GM12878 (cell line): ENCODE data around the gene GAPT. TPM values are rescaled to one million over a fixed set of nuclear protein-coding genes. Genes with fewer than 3 reads are reported as not detected.

Experiments used
- ATAC-seq: fragments of 200-7000 bp; cut with Tn5 transposase; 3 replicates; pipeline ENCODE4 v1.9.1; 2020; ENCODE audit warnings: mild to moderate bottlenecking, moderate library complexity
- BruUV-seq: library from RNA; stranded (reverse); fragments of 400-500 nt; replicated peaks from 2 replicates; lab custom pipeline; 2021; lab: Mats Ljungman, UMichigan
- CTCF ChIA-PET: fragments of 300-600 bp; sonication (Branson Sonifier 250); formaldehyde crosslinking; extraction: SDS; loops from one replicate; lab custom pipeline; 2021; ENCODE audit warnings: inconsistent platforms; lab: Yijun Ruan, JAX
- POLR2A ChIA-PET: fragments of 350-600 bp; formaldehyde crosslinking; extraction: SDS; loops from one replicate; lab custom pipeline; 2021; ENCODE audit warnings: inconsistent platforms; lab: Charles Lee
- RAD21 ChIA-PET: fragments of 300-600 bp; sonication (Branson Sonifier 250); formaldehyde crosslinking; loops from one replicate; lab custom pipeline; 2023; ENCODE audit warnings: antibody characterized with exemption; ENCODE audit not compliant: unreplicated experiment; lab: Charles Lee
- SMC1A ChIA-PET: fragments of 300-600 bp; sonication (Branson Sonifier 250); formaldehyde crosslinking; loops from one replicate; lab custom pipeline; 2023; ENCODE audit not compliant: unreplicated experiment, uncharacterized antibody; lab: Charles Lee
- DNase-seq: peaks from one replicate; pipeline ENCODE4 v3.0.0-alpha.2; 2011; ENCODE audit warnings: low read depth, low spot score
- FAIRE-seq: peaks from 3 replicates; lab custom pipeline; 2011; peaks lifted over from hg19 to GRCh38; lab: Jason Lieb, UNC
- H2AFZ ChIP-seq: 2 replicates; pipeline ENCODE4 v1.6.0; 2011; ENCODE audit warnings: low read depth, low read length, control low read depth; ENCODE audit not compliant: control insufficient read depth
- H3K27ac ChIP-seq: 2 replicates; pipeline ENCODE4 v1.5.1; 2011; ENCODE audit warnings: control low read depth; ENCODE audit not compliant: control insufficient read depth, insufficient read depth
- H3K27me3 ChIP-seq, 2 experiments: replicated peaks in 1 of 2; 2 replicates each; pipeline versions ENCODE4 v1.6.0 to v1.6.1; 2011; ENCODE audit warnings: low read length in 1 of 2; ENCODE audit not compliant: control insufficient read depth in 2 of 2, insufficient read depth in 2 of 2
- H3K36me3 ChIP-seq, 2 experiments: 2 replicates each; pipeline ENCODE4 v1.5.1; 2011; ENCODE audit warnings: low read length in 1 of 2; ENCODE audit not compliant: control insufficient read depth in 2 of 2, insufficient read depth in 2 of 2
- H3K4me1 ChIP-seq: 2 replicates; pipeline ENCODE4 v1.6.1; 2011; ENCODE audit warnings: mild to moderate bottlenecking, low read length, moderate library complexity, mixed read lengths; ENCODE audit not compliant: control insufficient read depth, insufficient read depth
- H3K4me2 ChIP-seq: 2 replicates; pipeline ENCODE4 v1.6.0; 2011; ENCODE audit warnings: control low read depth; ENCODE audit not compliant: control insufficient read depth, insufficient read depth
- H3K4me3 ChIP-seq: fragments of 200-600 bp; sonication (generic); 2 replicates; pipeline ENCODE4 v1.5.1; 2016
- H3K79me2 ChIP-seq: 2 replicates; pipeline ENCODE4 v1.6.0; 2011; ENCODE audit warnings: low read length; ENCODE audit not compliant: control insufficient read depth, insufficient read depth
- H3K9ac ChIP-seq: 2 replicates; pipeline ENCODE4 v1.8.0; 2011; ENCODE audit warnings: low read length, control low read depth, mixed read lengths; ENCODE audit not compliant: control insufficient read depth, insufficient read depth
- H3K9me3 ChIP-seq: replicated peaks from 3 replicates; pipeline ENCODE4 v1.5.1; 2011; ENCODE audit warnings: mild to moderate bottlenecking, low read length; ENCODE audit not compliant: control insufficient read depth, insufficient read depth
- H4K20me1 ChIP-seq: 2 replicates; pipeline ENCODE4 v1.6.0; 2011; ENCODE audit not compliant: control insufficient read depth, insufficient read depth
- CREM ChIP-seq: IDR thresholded peaks from 2 replicates; pipeline ENCODE4 v1.6.1; 2014; ENCODE audit warnings: antibody characterized with exemption, low read depth
- NFYB ChIP-seq: IDR thresholded peaks from 2 replicates; pipeline ENCODE4 v1.6.1; 2011; ENCODE audit warnings: low read depth, mild to moderate bottlenecking, low read length, improper control_type of control experiment, moderate library complexity; ENCODE audit not compliant: insufficient read depth
- SREBF2 ChIP-seq: IDR thresholded peaks from 2 replicates; pipeline ENCODE4 v1.6.1; 2012; ENCODE audit warnings: mild to moderate bottlenecking, low read length
- ZNF622 ChIP-seq: fragments of 450-650 bp; IDR thresholded peaks from 2 replicates; pipeline ENCODE4 v1.6.1; 2017; ENCODE audit warnings: mild to moderate bottlenecking, inconsistent platforms
- WGBS: methylation state at CpG from one replicate; pipeline ENCODE4 v1.1.6; 2016; ENCODE audit warnings: low lambda C conversion rate; ENCODE audit not compliant: insufficient replicate concordance, insufficient coverage; ENCODE audit errors: missing lambda C conversion rate; 5-methylcytosine and 5-hydroxymethylcytosine counted together
- in situ Hi-C: fragments of 300-500 bp; cut with MboI; formaldehyde crosslinking; loops from 9 replicates; pipeline ENCODE4 v1.14.3; 2018; ENCODE audit warnings: mixed read lengths
- intact Hi-C: fragments of 100-400 bp; cut with micrococcal nuclease; formaldehyde crosslinking; loops from one replicate; pipeline ENCODE4 v1.14.2; 2022; ENCODE audit not compliant: unreplicated experiment
- polyA plus RNA-seq, 11 experiments: library from polyadenylated mRNA; depleted of rRNA in 4 of 11; unstranded in 6 of 11; stranded (reverse) in 5 of 11; fragments of >200 nt; fragmentation: Nextera tagmentation in 4 of 11; fragmentation: Illumina TruSeq in 1 of 11; extraction: Ambion mirVana in 4 of 11; extraction: Trizol in 1 of 11; gene quantifications; 1 replicate in 1 of 11; 2 replicates in 10 of 11; pipeline versions ENCODE4 v1.2.1 to v1.2.3, GENCODE V29; 2011 to 2016; ENCODE audit warnings: inconsistent platforms in 2 of 11, missing spikeins in 2 of 11, low read depth in 1 of 11
- total RNA-seq, 4 experiments: library from RNA; depleted of rRNA in 3 of 4; stranded (reverse); fragments of >200 nt in 3 of 4; fragmentation: Illumina TruSeq in 1 of 4; extraction: Trizol in 1 of 4; gene quantifications; 2 replicates each; pipeline versions ENCODE4 v1.2.1 to v1.2.3, GENCODE V29; 2013 to 2021
- TF ChIP-seq, protein P1 (sequence below): fragments of 450-650 bp; IDR thresholded peaks from 2 replicates; pipeline ENCODE4 v1.6.1; 2017; ENCODE audit warnings: low read depth, mild to moderate bottlenecking, moderate library complexity

Gene GAPT
- total and polyA plus RNA-seq, 10 of the 15 experiments (the other 5 are each of a cell fraction or from before 2014, with no cell fraction given), result 0.15 to 0.96 (median 0.57) TPM; not detected in 2

DNA sequence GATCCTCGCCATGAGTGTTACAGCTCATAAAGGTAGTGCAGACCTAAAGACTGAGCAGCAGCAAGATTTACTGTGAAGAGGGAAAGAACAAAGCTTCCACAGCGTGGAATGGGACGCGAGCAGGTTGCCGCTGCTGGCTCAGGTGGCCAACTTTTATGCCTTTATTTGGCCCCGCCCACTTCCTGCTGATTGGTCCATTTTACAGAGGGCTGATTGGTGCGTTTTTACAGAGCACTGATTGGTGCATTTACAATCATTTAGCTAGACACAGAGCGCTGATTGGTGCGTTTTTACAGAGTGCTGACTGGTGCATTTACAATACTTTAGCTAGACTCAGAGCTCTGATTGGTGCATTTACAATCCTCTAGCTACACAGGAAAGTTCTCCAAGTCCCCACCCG, 45.2 kb upstream of the GAPT start:
- H3K27me3 ChIP-seq, result no peaks in the 10 kb centered on the region
- no peak overlapping the region for H3K4me2 ChIP-seq
- no peak overlapping the region for H3K9ac ChIP-seq
- BruUV-seq, result no TSS peak
- no peaks in the 10 kb centered on the region for H3K79me2 ChIP-seq
- no peaks in the 10 kb centered on the region for H3K36me3 ChIP-seq
- no peak for TF ChIP-seq ZNF622
- TF ChIP-seq NFYB, result peak; percentile 65
- H3K4me1 ChIP-seq, result no peaks in the 10 kb centered on the region
- in situ Hi-C loops, result no loop called here
- no peaks in the 10 kb centered on the region for H4K20me1 ChIP-seq
- no peak overlapping the region for H2AFZ ChIP-seq
- ATAC-seq, result no peak
- ChIA-PET SMC1A (no interaction called here), CTCF (interaction anchor here (1.0 to 1.2 kb wide), 2 partner anchors 15 to 1146 kb away, joined by 3 read pairs; no protein-coding TSS in a partner anchor), RAD21 (no interaction called here), POLR2A (no interaction called here)
- no peak for FAIRE-seq
- intact Hi-C loops, result no loop called here
- no peak overlapping the region for H3K4me3 ChIP-seq
- DNase-seq, result no peak
- 66% methylated on average over 10 of the region's 10 CpGs for WGBS
- H3K27ac ChIP-seq, result no peak overlapping the region
- H3K9me3 ChIP-seq, result no peaks in the 10 kb centered on the region

DNA sequence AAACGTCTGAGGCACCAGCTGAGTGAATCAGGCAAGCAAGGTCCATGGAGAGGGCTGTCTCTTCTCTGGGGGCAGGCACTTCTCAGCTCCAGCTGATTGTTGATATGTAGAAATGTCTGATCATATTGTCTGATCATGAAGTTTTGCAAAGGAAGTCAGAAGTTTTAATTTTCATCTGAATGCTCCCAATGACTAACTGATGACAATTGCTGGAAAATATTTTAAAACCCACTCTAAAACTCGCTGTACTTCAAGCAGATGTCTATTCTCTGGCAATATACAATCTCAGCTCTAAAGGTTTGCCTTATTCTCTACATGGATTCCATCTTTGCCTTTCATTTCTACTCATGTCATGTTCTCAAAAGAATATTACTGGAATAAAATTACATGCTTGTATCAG, 44.0 kb upstream of the GAPT start:
- 2% methylated on average over 2 of the region's 2 CpGs for WGBS
- no peak overlapping the region for H3K4me2 ChIP-seq
- in situ Hi-C loops (no loop called here), intact Hi-C loops (no loop called here)
- no peaks in the 10 kb centered on the region for H3K9me3 ChIP-seq
- H3K27me3 ChIP-seq, result no peaks in the 10 kb centered on the region
- ChIA-PET SMC1A (no interaction called here), POLR2A (no interaction called here), RAD21 (no interaction called here), CTCF (no interaction called here)
- H3K9ac ChIP-seq, result no peak overlapping the region
- FAIRE-seq, result no peak
- no peak overlapping the region for H3K4me3 ChIP-seq
- H4K20me1 ChIP-seq, result no peaks in the 10 kb centered on the region
- H3K27ac ChIP-seq, result no peak overlapping the region
- H3K36me3 ChIP-seq, result no peaks in the 10 kb centered on the region
- no TSS peak for BruUV-seq
- no peaks in the 10 kb centered on the region for H3K4me1 ChIP-seq
- no peak for TF ChIP-seq SREBF2
- no peak for TF ChIP-seq CREM
- TF ChIP-seq, protein P1, sequence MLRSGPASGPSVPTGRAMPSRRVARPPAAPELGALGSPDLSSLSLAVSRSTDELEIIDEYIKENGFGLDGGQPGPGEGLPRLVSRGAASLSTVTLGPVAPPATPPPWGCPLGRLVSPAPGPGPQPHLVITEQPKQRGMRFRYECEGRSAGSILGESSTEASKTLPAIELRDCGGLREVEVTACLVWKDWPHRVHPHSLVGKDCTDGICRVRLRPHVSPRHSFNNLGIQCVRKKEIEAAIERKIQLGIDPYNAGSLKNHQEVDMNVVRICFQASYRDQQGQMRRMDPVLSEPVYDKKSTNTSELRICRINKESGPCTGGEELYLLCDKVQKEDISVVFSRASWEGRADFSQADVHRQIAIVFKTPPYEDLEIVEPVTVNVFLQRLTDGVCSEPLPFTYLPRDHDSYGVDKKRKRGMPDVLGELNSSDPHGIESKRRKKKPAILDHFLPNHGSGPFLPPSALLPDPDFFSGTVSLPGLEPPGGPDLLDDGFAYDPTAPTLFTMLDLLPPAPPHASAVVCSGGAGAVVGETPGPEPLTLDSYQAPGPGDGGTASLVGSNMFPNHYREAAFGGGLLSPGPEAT, result no peak
- DNase-seq, result no peak
- ATAC-seq, result no peak
- no peak overlapping the region for H2AFZ ChIP-seq
- H3K79me2 ChIP-seq, result no peaks in the 10 kb centered on the region
